Mammary epithelial cell (primary cell): ENCODE data around the gene OPALIN.

Experiments
- CTCF ChIP-seq, 2 donors: IDR thresholded peaks in 1 of 2; conservative IDR thresholded peaks in 1 of 2; 2 replicates each; pipeline ENCODE4 v1.5.1; 2011 to 2012; ENCODE audit warnings: inconsistent platforms in 2 of 2, low read length in 2 of 2, mild to moderate bottlenecking in 2 of 2, control low read depth in 1 of 2, low read depth in 1 of 2; ENCODE audit not compliant: insufficient read depth in 1 of 2; ENCODE audit errors: extremely low read depth in 1 of 2
- EZH2 ChIP-seq: IDR thresholded peaks from 2 replicates; pipeline ENCODE4 v1.6.1; 2012; ENCODE audit warnings: low read length, inconsistent platforms, borderline replicate concordance

GRCh38 chr10:96322275-96322674 lies 36.5 kb downstream of the OPALIN start:
- no peak for TF ChIP-seq EZH2
- TF ChIP-seq CTCF (conservative IDR thresholded peaks at IDR 0.05 in 1 of 2, IDR thresholded peaks at IDR 0.05 in 1 of 2; ENCODE audit: extremely low read depth in 1 of 2, insufficient read depth in 1 of 2, low read depth in 1 of 2, low read length in 2 of 2): no peak
